DND-41 (cell line): Measurements from ENCODE around the gene EPB41L4B.

Experiments used
- ATAC-seq: fragments of 200-7000 bp; cut with Tn5 transposase; 3 replicates; pipeline ENCODE4 v1.9.1; 2021; ENCODE audit warnings: low read depth; ENCODE audit not compliant: insufficient read depth
- DNase-seq: peaks from one replicate; pipeline ENCODE4 v3.0.0-alpha.2; 2020
- H2AFZ ChIP-seq: 2 replicates; pipeline ENCODE4 v1.6.0; 2012; ENCODE audit warnings: low read depth, low read length
- H3K27ac ChIP-seq: 2 replicates; pipeline ENCODE4 v1.5.1; 2012; ENCODE audit warnings: low read length, inconsistent platforms
- H3K27me3 ChIP-seq: fragments of 200-600 bp; sonication (generic); 2 replicates; pipeline ENCODE4 v1.6.0; 2012; ENCODE audit warnings: low read length, mild to moderate bottlenecking, inconsistent platforms; ENCODE audit not compliant: insufficient read depth, poor library complexity
- H3K36me3 ChIP-seq: 2 replicates; pipeline ENCODE4 v1.5.1; 2012; ENCODE audit warnings: low read length, inconsistent platforms; ENCODE audit not compliant: insufficient read depth
- H3K4me1 ChIP-seq: 2 replicates; pipeline ENCODE4 v1.5.1; 2012; ENCODE audit warnings: mild to moderate bottlenecking, low read length; ENCODE audit not compliant: insufficient read depth
- H3K4me2 ChIP-seq: 2 replicates; pipeline ENCODE4 v1.6.0; 2012; ENCODE audit warnings: mild to moderate bottlenecking, moderate library complexity, low read length, inconsistent platforms; ENCODE audit not compliant: insufficient read depth
- H3K4me3 ChIP-seq, 2 experiments: fragments of 200-600 bp in 1 of 2; shearing (Covaris generic) in 1 of 2; 2 replicates each; pipeline ENCODE4 v1.5.1; 2012 to 2016; ENCODE audit warnings: inconsistent platforms in 2 of 2, low read length in 2 of 2, mild to moderate bottlenecking in 2 of 2, low read depth in 1 of 2, moderate library complexity in 1 of 2
- H3K79me2 ChIP-seq: 2 replicates; pipeline ENCODE4 v1.6.0; 2012; ENCODE audit warnings: low read length, inconsistent platforms; ENCODE audit not compliant: insufficient read depth
- H3K9ac ChIP-seq: 2 replicates; pipeline ENCODE4 v1.6.0; 2012; ENCODE audit warnings: low read depth, mild to moderate bottlenecking, inconsistent platforms, low read length, moderate library complexity
- H3K9me3 ChIP-seq: 2 replicates; pipeline ENCODE4 v1.5.1; 2012; ENCODE audit warnings: low read length, moderate library complexity, mild to moderate bottlenecking, inconsistent platforms; ENCODE audit not compliant: insufficient read depth, severe bottlenecking
- H4K20me1 ChIP-seq: 2 replicates; pipeline ENCODE4 v1.6.0; 2012; ENCODE audit warnings: low read length; ENCODE audit not compliant: insufficient read depth
- CTCF ChIP-seq: IDR thresholded peaks from 2 replicates; pipeline ENCODE4 v1.5.1; 2012; ENCODE audit warnings: borderline replicate concordance, low read length, moderate library complexity, mild to moderate bottlenecking; ENCODE audit not compliant: poor library complexity, severe bottlenecking; ENCODE audit errors: extremely low read depth
- EZH2 ChIP-seq: IDR thresholded peaks from 3 replicates; pipeline ENCODE4 v1.6.1; 2012; ENCODE audit warnings: borderline replicate concordance, low read depth, mild to moderate bottlenecking, moderate library complexity, low read length, inconsistent platforms; ENCODE audit not compliant: severe bottlenecking

EPB41L4B gene

GRCh38 chr9:109349421-109349846 is 28.6 kb upstream of the EPB41L4B start:
- no peaks in the 10 kb centered on the region for H3K79me2 ChIP-seq

GRCh38 chr9:109346904-109347303 is 26.0 kb upstream of the EPB41L4B start:
- Histone ChIP-seq H4K20me1 (no peaks in the 10 kb centered on the region), H3K9me3 (no peaks in the 10 kb centered on the region), H3K4me1 (no peaks in the 10 kb centered on the region), H3K27ac (no peak overlapping the region), H3K36me3 (no peaks in the 10 kb centered on the region), H3K27me3 (no peaks in the 10 kb centered on the region), H3K9ac (no peak overlapping the region), H3K4me3 (no peak overlapping the region), H3K4me2 (no peak overlapping the region), H2AFZ (no peak overlapping the region), H3K79me2 (no peaks in the 10 kb centered on the region)
- TF ChIP-seq CTCF = no peak
- no peak for TF ChIP-seq EZH2
- ATAC-seq (peak; percentile 47; the same call in 2 of the 3 replicates), DNase-seq (peak; percentile 10)

More at GRCh38 chr9:109349421-109349846, 28.6 kb upstream of the EPB41L4B start:
- no peaks in the 10 kb centered on the region for H3K4me1 ChIP-seq
- H3K4me2 ChIP-seq = no peak overlapping the region
- no peak overlapping the region for H3K27ac ChIP-seq
- no peaks in the 10 kb centered on the region for H3K9me3 ChIP-seq
- TF ChIP-seq CTCF = no peak
- no peak for TF ChIP-seq EZH2
- DNase-seq (no peak), ATAC-seq (no peak)
- no peaks in the 10 kb centered on the region for H4K20me1 ChIP-seq
- no peak overlapping the region for H3K4me3 ChIP-seq
- H3K27me3 ChIP-seq = no peaks in the 10 kb centered on the region
- H2AFZ ChIP-seq = no peak overlapping the region
- no peaks in the 10 kb centered on the region for H3K36me3 ChIP-seq
- H3K9ac ChIP-seq = no peak overlapping the region

- TF ChIP-seq CTCF = no peak
- no peak for TF ChIP-seq EZH2
- no peaks in the 10 kb centered on the region for H3K79me2 ChIP-seq
- H3K4me3 ChIP-seq = no peak overlapping the region
- DNase-seq (no peak), ATAC-seq (no peak)
- no peaks in the 10 kb centered on the region for H3K27me3 ChIP-seq
- H3K27ac ChIP-seq = no peak overlapping the region
- H3K4me2 ChIP-seq = no peak overlapping the region
- no peaks in the 10 kb centered on the region for H3K4me1 ChIP-seq
- H2AFZ ChIP-seq = no peak overlapping the region
- H3K9ac ChIP-seq = no peak overlapping the region
- no peaks in the 10 kb centered on the region for H3K36me3 ChIP-seq
- H4K20me1 ChIP-seq = no peaks in the 10 kb centered on the region
- no peaks in the 10 kb centered on the region for H3K9me3 ChIP-seq
Observed at GRCh38 chr9:109344866-109345265, 24.0 kb upstream of the EPB41L4B start.

GRCh38 chr9:109342878-109343277 is 22.0 kb upstream of the EPB41L4B start:
- Histone ChIP-seq H3K4me1 (no peaks in the 10 kb centered on the region), H3K27ac (no peak overlapping the region), H3K36me3 (no peaks in the 10 kb centered on the region), H4K20me1 (no peaks in the 10 kb centered on the region), H3K79me2 (no peaks in the 10 kb centered on the region), H3K9ac (no peak overlapping the region), H3K27me3 (no peaks in the 10 kb centered on the region), H3K9me3 (no peaks in the 10 kb centered on the region), H3K4me2 (no peak overlapping the region), H3K4me3 (no peak overlapping the region), H2AFZ (no peak overlapping the region)
- DNase-seq (no peak), ATAC-seq (no peak)
- no peak for TF ChIP-seq CTCF
- no peak for TF ChIP-seq EZH2
